HG03175 (cell line): Measurements from ENCODE around the gene SLIT1.

Experiments
- ATAC-seq: cut with Tn5 transposase; IDR thresholded peaks from one replicate; pipeline ENCODE4 v1.9.1; 2021; ENCODE audit warnings: mild to moderate bottlenecking, moderate library complexity; ENCODE audit not compliant: unreplicated experiment

SLIT1 gene

GRCh38 chr10:97140902-97141745 lies 44.6 kb downstream of the SLIT1 start:
- ATAC-seq = no peak

GRCh38 chr10:97140049-97140846 lies 45.5 kb downstream of the SLIT1 start:
- no peak for ATAC-seq

GRCh38 chr10:97139651-97140048 lies 46.1 kb downstream of the SLIT1 start:
- no peak for ATAC-seq

- ATAC-seq = no peak
Observed at GRCh38 chr10:97138846-97139245, 46.9 kb downstream of the SLIT1 start.

GRCh38 chr10:97138174-97138573 lies 47.6 kb downstream of the SLIT1 start:
- ATAC-seq = no peak

- ATAC-seq = no peak
Observed at GRCh38 chr10:97136756-97137155, 49.0 kb downstream of the SLIT1 start.

GRCh38 chr10:97135464-97135863 lies 50.3 kb downstream of the SLIT1 start:
- no peak for ATAC-seq

GRCh38 chr10:97134983-97135382 lies 50.8 kb downstream of the SLIT1 start:
- ATAC-seq = no peak

- no peak for ATAC-seq
Observed at GRCh38 chr10:97134110-97134509, 51.6 kb downstream of the SLIT1 start.

- ATAC-seq = no peak
Observed at GRCh38 chr10:97132273-97132672, 53.5 kb downstream of the SLIT1 start.

GRCh38 chr10:97131666-97132065 lies 54.1 kb downstream of the SLIT1 start:
- ATAC-seq = no peak

GRCh38 chr10:97131181-97131628 lies 54.6 kb downstream of the SLIT1 start:
- no peak for ATAC-seq

- no peak for ATAC-seq
Observed at GRCh38 chr10:97129666-97130065, 56.1 kb downstream of the SLIT1 start.

- ATAC-seq = no peak
Observed at GRCh38 chr10:97128516-97129154, 57.1 kb downstream of the SLIT1 start.

GRCh38 chr10:97128039-97128492 lies 57.7 kb downstream of the SLIT1 start:
- ATAC-seq = no peak

- no peak for ATAC-seq
Observed at GRCh38 chr10:97127509-97127908, 58.2 kb downstream of the SLIT1 start.

- no peak for ATAC-seq
Observed at GRCh38 chr10:97124211-97124610, 61.5 kb downstream of the SLIT1 start.

GRCh38 chr10:97123765-97124164 lies 62.0 kb downstream of the SLIT1 start:
- ATAC-seq = no peak

GRCh38 chr10:97121041-97121440 lies 64.7 kb downstream of the SLIT1 start:
- no peak for ATAC-seq

- no peak for ATAC-seq
Observed at GRCh38 chr10:97120370-97120769, 65.4 kb downstream of the SLIT1 start.

GRCh38 chr10:97119058-97119745 lies 66.6 kb downstream of the SLIT1 start:
- no peak for ATAC-seq
